GM10847 (cell line): Measurements from ENCODE around the gene GRHL3.

Experiments
- POLR2A ChIP-seq: IDR thresholded peaks from 2 replicates; pipeline ENCODE4 v1.6.1; 2011; ENCODE audit not compliant: insufficient read length; ENCODE audit errors: extremely low read depth

GRHL3 gene

GRCh38 chr1:24364975-24365678 lies 46.0 kb downstream of the GRHL3 start:
- TF ChIP-seq POLR2A, result no peak

DNA sequence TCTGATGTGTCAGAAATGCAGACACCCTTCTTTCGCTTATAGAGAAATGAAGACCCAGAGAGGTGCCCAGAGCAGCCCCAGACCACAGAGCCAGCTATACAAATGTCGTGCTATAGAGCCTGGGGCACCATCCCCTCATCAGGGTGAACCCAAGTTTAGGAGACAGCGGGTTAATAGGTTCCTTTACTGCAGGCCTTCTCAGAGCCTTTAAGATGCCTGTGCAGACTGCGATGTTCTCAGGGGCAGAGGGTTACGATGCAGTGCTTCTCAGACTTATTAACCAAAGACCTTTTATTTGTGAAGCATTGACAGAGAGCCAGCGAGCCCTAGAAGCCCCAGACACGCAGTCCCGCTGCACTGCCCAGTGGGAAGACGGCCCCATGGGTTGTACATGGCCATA lies 47.5 kb downstream of the GRHL3 start:
- TF ChIP-seq POLR2A, result no peak

GRCh38 chr1:24369199-24369598 lies 50.0 kb downstream of the GRHL3 start:
- TF ChIP-seq POLR2A, result no peak

GRCh38 chr1:24369801-24370200 lies 50.6 kb downstream of the GRHL3 start:
- TF ChIP-seq POLR2A, result no peak

DNA sequence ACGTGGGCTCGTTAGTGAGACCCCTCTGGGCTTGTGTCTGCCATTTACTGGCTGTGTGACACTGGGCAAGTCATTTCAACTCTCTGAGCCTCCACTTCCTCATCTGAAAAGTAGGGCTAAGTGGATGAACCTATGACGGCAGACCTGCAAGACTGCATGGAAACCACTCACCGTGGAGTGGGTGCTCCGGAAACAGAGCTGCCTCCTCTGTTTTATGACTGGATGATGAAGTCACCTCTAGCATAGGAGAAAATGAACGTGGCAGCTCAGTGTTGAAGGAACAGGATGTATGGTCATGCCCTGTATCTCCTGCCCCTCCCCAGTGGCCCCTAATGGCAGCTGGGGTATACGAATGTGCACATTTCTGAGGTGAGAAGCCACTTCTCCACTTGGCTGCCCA lies 53.9 kb downstream of the GRHL3 start:
- no peak for TF ChIP-seq POLR2A

DNA sequence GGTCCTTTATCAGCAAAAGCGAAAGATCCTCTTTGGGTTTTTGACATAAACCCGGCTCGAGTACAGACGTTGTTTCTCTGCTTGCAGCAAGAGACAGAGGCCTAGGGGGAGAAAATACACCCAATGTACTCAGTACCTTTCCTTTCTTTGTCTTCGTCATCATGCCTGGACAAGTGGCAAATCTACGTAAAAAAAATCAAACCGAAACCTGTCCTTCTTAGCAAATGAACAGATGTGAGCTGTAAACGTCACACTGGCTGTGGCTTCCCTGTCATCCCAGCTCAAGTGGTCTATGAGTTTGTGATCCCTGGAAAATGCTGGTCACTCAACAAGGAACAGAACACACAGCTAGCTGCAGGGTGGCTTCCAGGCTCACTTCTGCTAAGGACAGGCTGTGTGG lies 54.6 kb downstream of the GRHL3 start:
- TF ChIP-seq POLR2A, result no peak

DNA sequence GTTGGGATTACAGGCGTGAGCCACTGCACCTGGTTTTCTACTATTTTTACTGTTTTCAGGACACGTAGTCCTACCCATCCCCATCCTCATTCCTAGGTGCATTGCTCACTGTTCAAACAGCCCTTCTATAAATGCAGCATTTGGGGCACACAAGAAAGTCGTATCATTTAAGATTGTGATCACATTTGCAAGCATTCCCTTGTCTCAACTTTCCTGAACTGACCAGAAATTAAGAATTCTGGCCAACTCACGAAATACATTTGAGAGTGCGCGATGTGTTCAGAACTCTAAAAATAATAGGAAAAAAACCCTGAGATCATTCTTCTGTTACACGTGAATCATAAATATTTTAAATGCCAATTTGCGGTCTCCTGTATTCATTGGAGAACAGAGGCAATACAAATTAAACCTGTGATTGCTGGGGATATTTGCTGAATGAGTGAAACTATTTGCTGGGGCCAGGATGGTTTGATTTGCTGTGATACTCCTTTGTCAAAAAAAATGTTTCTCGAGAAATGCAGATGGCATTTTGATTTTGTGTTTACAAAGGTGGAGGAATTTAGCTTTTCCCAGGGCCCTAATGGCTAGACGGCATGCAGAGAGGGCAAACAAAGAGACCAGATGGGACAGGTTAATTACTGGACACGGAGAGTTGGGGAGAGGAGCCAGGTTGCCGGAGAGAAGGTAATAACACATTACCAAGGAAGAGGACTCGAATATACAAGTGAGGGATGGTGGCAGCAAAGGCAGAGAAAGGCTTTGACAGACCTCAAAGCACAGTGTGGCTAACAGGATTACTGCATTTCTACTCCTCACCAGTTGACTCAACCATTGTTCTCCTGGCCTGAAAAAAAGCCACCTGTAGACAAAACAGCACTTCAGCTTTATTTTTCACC lies 56.0 kb downstream of the GRHL3 start:
- no peak for TF ChIP-seq POLR2A

DNA sequence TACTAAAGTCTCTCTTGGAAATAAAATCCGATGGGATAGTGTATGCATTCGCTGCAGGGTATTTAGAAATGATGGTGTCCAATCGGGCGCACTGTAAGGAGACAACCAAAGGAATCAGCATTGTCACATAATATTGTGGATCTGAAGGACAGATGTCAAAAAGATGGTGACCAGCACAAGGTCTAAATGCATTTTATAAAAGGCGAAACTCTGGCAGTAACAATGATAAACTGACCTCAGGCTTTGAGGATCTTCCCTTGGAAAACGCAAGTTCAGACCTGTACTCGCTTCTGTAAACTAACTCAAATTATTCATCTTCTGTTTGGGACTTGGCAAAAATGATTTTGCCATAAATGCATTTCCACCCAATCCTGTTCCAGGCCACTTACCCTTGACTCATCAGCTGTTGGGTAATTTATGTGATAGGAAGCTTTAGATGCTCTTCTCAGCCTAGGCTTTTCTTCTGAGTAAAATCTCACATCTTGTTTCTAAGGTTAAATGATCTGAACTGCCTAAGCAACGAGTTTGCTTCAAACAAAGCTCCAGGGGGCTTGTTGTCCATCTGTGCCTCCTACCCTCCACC lies 60.7 kb downstream of the GRHL3 start:
- TF ChIP-seq POLR2A, result no peak

GRCh38 chr1:24380508-24380907 lies 61.4 kb downstream of the GRHL3 start:
- no peak for TF ChIP-seq POLR2A

DNA sequence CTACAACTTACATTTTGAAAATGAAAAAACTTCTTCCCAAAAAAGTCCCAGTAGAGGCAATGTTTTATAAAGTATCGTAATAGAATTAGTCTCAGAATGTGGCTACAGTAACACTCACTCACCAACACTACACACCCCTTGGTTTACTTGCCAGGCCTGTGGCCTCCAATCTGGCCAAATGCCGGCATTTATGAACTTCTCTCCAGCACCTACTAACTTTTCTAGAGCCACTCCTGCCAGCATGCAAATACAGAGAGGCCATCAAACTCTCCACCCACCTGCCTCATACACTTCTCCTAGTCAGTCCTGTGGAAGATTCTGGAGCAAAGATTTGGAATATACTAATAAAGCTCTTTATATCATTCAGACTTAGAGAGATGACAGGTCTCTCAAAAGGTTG lies 62.1 kb downstream of the GRHL3 start:
- no peak for TF ChIP-seq POLR2A

DNA sequence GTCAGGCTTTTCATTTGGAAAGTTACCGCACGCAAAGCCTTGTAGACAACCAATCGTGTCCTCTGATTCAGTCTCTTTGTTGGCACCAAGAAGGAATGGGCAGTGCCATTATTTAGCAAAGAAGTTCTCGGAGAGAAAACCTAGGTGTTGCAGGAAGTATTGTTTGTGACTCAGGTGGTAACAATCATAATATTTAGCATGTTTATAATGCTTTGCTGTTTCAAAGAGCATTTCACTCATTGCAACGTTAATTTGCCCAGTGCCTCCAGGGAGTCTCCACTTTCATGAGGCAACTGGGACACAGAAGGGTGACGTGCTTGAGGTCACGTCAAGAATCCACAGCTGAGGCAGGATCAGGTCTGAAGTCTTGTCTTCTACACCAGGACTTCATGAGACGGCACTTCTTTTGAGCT lies 63.0 kb downstream of the GRHL3 start:
- no peak for TF ChIP-seq POLR2A

GRCh38 chr1:24383381-24383940 lies 64.3 kb downstream of the GRHL3 start:
- TF ChIP-seq POLR2A, result no peak

DNA sequence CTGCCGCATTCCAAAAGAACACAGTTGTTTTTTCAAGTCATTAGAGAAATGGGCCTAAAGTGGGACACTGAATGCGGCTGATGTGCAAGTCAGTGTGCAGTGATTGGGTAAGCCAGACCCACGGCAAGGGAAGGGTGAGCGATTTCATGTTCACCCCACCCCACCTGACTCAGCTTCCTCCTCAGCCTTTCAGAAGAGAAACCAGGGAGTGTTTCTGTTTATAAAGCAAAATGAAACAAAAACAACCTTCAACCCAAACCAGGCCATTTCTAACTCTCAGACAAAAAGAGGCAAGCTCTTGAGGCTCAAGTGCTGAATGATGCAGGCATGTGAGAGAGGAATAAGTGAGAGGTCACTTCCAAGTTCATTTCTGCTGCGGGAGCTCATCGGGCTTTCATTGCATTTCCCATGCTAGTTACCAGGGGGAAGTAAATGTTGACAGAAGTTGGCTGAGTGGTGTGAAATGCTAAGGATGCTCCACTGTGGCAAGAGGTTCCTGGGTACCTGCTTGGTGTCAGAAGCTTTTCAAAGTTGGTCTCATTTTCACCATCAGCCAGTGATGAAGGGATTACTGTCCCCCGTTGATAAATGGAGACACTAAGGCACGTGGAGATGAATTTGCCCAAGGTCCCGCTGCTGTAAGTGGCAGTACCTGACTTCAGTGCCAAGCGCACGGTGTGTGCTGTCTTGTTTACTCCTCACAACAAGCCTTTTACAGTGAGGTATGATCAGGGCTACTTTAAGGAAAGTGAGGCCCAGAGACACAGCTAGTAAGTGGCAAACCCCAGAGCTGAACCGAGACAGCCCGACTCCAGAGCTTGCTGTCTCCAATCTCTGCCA lies 65.3 kb downstream of the GRHL3 start:
- TF ChIP-seq POLR2A, result no peak

- no peak for TF ChIP-seq POLR2A
These were observed 66.2 kb downstream of the GRHL3 start for GRCh38 chr1:24385160-24385940.
